Activated naive CD4-positive, alpha-beta T cell treated with anti-CD3 and anti-CD28 coated beads, Interleukin-2, amount 50 U/mL, for 72 hours (primary cell): ENCODE data around the gene ZNF423. TPM values are rescaled to one million over a fixed set of nuclear protein-coding genes. Genes with fewer than 3 reads are reported as not detected.

ENCODE experiments used
- ATAC-seq, 2 donors: fragments of 150-1000 bp; cut with Tn5 transposase; 2 replicates each; pipeline ENCODE4 v1.10.0; 2021; ENCODE audit warnings: mild to moderate bottlenecking in 2 of 2, moderate library complexity in 2 of 2
- DNase-seq, 2 donors: peaks; one replicate each; pipeline ENCODE4 v3.0.0; 2021 to 2022; ENCODE audit warnings: low spot score in 2 of 2
- H3K27ac Mint-ChIP-seq, 2 donors: one replicate each; pipeline ENCODE4 v1.8.0; 2022; ENCODE audit warnings: mild to moderate bottlenecking in 2 of 2, mixed read lengths in 2 of 2
- H3K36me3 Mint-ChIP-seq, 2 donors: one replicate each; pipeline ENCODE4 v1.8.0; 2022; ENCODE audit warnings: mixed read lengths in 2 of 2
- H3K9me3 Mint-ChIP-seq, 2 donors: one replicate each; pipeline ENCODE4 v1.8.0; 2022; ENCODE audit warnings: mixed read lengths in 2 of 2
- total RNA-seq, 2 donors: library from RNA; stranded (reverse); gene quantifications; one replicate each; pipeline ENCODE4 v1.2.3, GENCODE V29; 2022

The ZNF423 gene
- total RNA-seq, 2 donors from 2014 or later = 0.05 TPM; not detected in 1

GRCh38 chr16:49651226-49651625 lies 204.7 kb downstream of the ZNF423 start:
- peaks cover 13 to 18% of the 10 kb centered on the region in 2 donors for H3K36me3 Mint-ChIP-seq
- H3K9me3 Mint-ChIP-seq = peaks cover 14 to 17% of the 10 kb centered on the region in 2 donors
- no peak overlapping the region for H3K27ac Mint-ChIP-seq
- ATAC-seq = no peak
- no peak for DNase-seq

GRCh38 chr16:49650603-49651002 lies 205.3 kb downstream of the ZNF423 start:
- peaks cover 13 to 23% of the 10 kb centered on the region in 2 donors for H3K36me3 Mint-ChIP-seq
- H3K9me3 Mint-ChIP-seq = peaks cover 20 to 23% of the 10 kb centered on the region in 2 donors
- no peak overlapping the region for H3K27ac Mint-ChIP-seq
- no peak for ATAC-seq
- no peak for DNase-seq

GRCh38 chr16:49649013-49649765 lies 206.7 kb downstream of the ZNF423 start:
- Mint-ChIP-seq H3K9me3 (peaks cover 23 to 25% of the 10 kb centered on the region in 2 donors), H3K36me3 (peaks cover 13 to 23% of the 10 kb centered on the region in 2 donors), H3K27ac (no peak overlapping the region)
- no peak for DNase-seq
- no peak for ATAC-seq

GRCh38 chr16:49647673-49648072 lies 208.2 kb downstream of the ZNF423 start:
- DNase-seq (no peak), ATAC-seq (no peak)
- Mint-ChIP-seq H3K9me3 (peaks cover 25 to 26% of the 10 kb centered on the region in 2 donors), H3K36me3 (peaks cover 13 to 23% of the 10 kb centered on the region in 2 donors), H3K27ac (no peak overlapping the region)

GRCh38 chr16:49645263-49645662 lies 210.6 kb downstream of the ZNF423 start:
- no peak overlapping the region for H3K27ac Mint-ChIP-seq
- no peak for DNase-seq
- ATAC-seq = no peak
- H3K9me3 Mint-ChIP-seq = peaks cover 25 to 26% of the 10 kb centered on the region in 2 donors
- H3K36me3 Mint-ChIP-seq = peaks cover 13 to 23% of the 10 kb centered on the region in 2 donors

GRCh38 chr16:49644145-49644463 lies 211.8 kb downstream of the ZNF423 start:
- ATAC-seq (no peak), DNase-seq (no peak)
- Mint-ChIP-seq H3K36me3 (peaks cover 13 to 23% of the 10 kb centered on the region in 2 donors), H3K9me3 (peaks cover 25 to 26% of the 10 kb centered on the region in 2 donors), H3K27ac (no peak overlapping the region)

GRCh38 chr16:49643429-49644144 lies 212.3 kb downstream of the ZNF423 start:
- DNase-seq (no peak), ATAC-seq (no peak)
- Mint-ChIP-seq H3K9me3 (peaks cover 22 to 25% of the 10 kb centered on the region in 2 donors), H3K36me3 (peaks cover 13 to 19% of the 10 kb centered on the region in 2 donors), H3K27ac (no peak overlapping the region)

GRCh38 chr16:49641250-49641649 lies 214.7 kb downstream of the ZNF423 start:
- ATAC-seq (no peak), DNase-seq (no peak)
- Mint-ChIP-seq H3K27ac (no peak overlapping the region), H3K36me3 (peaks cover 0 to 5% of the 10 kb centered on the region in 2 donors), H3K9me3 (peaks cover 9 to 10% of the 10 kb centered on the region in 2 donors)

GRCh38 chr16:49640581-49640980 lies 215.3 kb downstream of the ZNF423 start:
- peaks cover 3 to 4% of the 10 kb centered on the region in 2 donors for H3K9me3 Mint-ChIP-seq

GRCh38 chr16:49639739-49640431 lies 216.0 kb downstream of the ZNF423 start:
- DNase-seq = no peak
- Mint-ChIP-seq H3K27ac (peak overlapping the region in 1 of 2 donors; percentile 36), H3K9me3 (peaks cover under 1 to 3% of the 10 kb centered on the region in 2 donors), H3K36me3 (no peaks in the 10 kb centered on the region)
- no peak for ATAC-seq

More at GRCh38 chr16:49640581-49640980, 215.3 kb downstream of the ZNF423 start:
- DNase-seq (no peak), ATAC-seq (no peak)
- Mint-ChIP-seq H3K27ac (no peak overlapping the region), H3K36me3 (no peaks in the 10 kb centered on the region)

- Mint-ChIP-seq H3K9me3 (peaks cover 0 to 3% of the 10 kb centered on the region in 2 donors), H3K27ac (peak overlapping the region in 1 of 2 donors; percentile 36), H3K36me3 (no peaks in the 10 kb centered on the region)
- DNase-seq (no peak), ATAC-seq (no peak)
Measured at GRCh38 chr16:49638673-49639610, 217.0 kb downstream of the ZNF423 start.

- no peak for DNase-seq
- H3K36me3 Mint-ChIP-seq = no peaks in the 10 kb centered on the region
- no peak overlapping the region for H3K27ac Mint-ChIP-seq
- no peaks in the 10 kb centered on the region for H3K9me3 Mint-ChIP-seq
- no peak for ATAC-seq
Measured at GRCh38 chr16:49637933-49638672, 217.8 kb downstream of the ZNF423 start.

- no peaks in the 10 kb centered on the region for H3K9me3 Mint-ChIP-seq
- no peak for DNase-seq
- no peak for ATAC-seq
- H3K27ac Mint-ChIP-seq = no peak overlapping the region
- no peaks in the 10 kb centered on the region for H3K36me3 Mint-ChIP-seq
Measured at GRCh38 chr16:49637511-49637910, 218.4 kb downstream of the ZNF423 start.

- ATAC-seq = no peak
- H3K27ac Mint-ChIP-seq = no peak overlapping the region
Measured at GRCh38 chr16:49636608-49637007, 219.3 kb downstream of the ZNF423 start.

More at GRCh38 chr16:49636608-49637007, 219.3 kb downstream of the ZNF423 start:
- DNase-seq = no peak
- Mint-ChIP-seq H3K36me3 (no peaks in the 10 kb centered on the region), H3K9me3 (no peaks in the 10 kb centered on the region)
